Suprapubic skin (tissue), 4 donors: ENCODE results near the gene FAM216B. TPM values are rescaled to one million over a fixed set of nuclear protein-coding genes. Genes with fewer than 3 reads are reported as not detected.

ENCODE experiments used
- DNase-seq, 2 donors: peaks; one replicate each; pipeline ENCODE4 v3.0.0-alpha.2; 2019; ENCODE audit warnings: low spot score in 2 of 2
- H3K27ac ChIP-seq: fragments of 200-600 bp; sonication (generic); one replicate; pipeline ENCODE4 v1.5.1; 2019
- H3K27me3 ChIP-seq: fragments of 200-600 bp; sonication (generic); one replicate; pipeline ENCODE4 v1.5.1; 2019
- H3K36me3 ChIP-seq: fragments of 200-600 bp; sonication (generic); one replicate; pipeline ENCODE4 v1.5.1; 2019
- H3K4me1 ChIP-seq: fragments of 200-600 bp; sonication (generic); one replicate; pipeline ENCODE4 v1.5.1; 2019
- H3K4me3 ChIP-seq: fragments of 200-600 bp; sonication (generic); one replicate; pipeline ENCODE4 v1.5.1; 2019; ENCODE audit warnings: mild to moderate bottlenecking
- H3K9me3 ChIP-seq: fragments of 200-600 bp; sonication (generic); one replicate; pipeline ENCODE4 v1.5.1; 2019
- CTCF ChIP-seq, 2 donors: fragments of 200-600 bp in 1 of 2; fragments of 450-650 bp in 1 of 2; sonication (generic) in 1 of 2; IDR thresholded peaks; one replicate each; pipeline ENCODE4 v1.5.1; 2016 to 2019; ENCODE audit warnings: antibody characterized with exemption in 2 of 2, mild to moderate bottlenecking in 1 of 2, moderate library complexity in 1 of 2
- EP300 ChIP-seq: sonication (generic); formaldehyde crosslinking; IDR thresholded peaks from one replicate; pipeline ENCODE4 v1.6.1; 2017; ENCODE audit warnings: antibody characterized with exemption
- POLR2A ChIP-seq, 2 donors: fragments of 450-650 bp; IDR thresholded peaks; one replicate each; pipeline ENCODE4 v1.6.1; 2017; ENCODE audit warnings: antibody characterized with exemption in 2 of 2, mild to moderate bottlenecking in 2 of 2, moderate library complexity in 2 of 2
- POLR2AphosphoS5 ChIP-seq, 3 donors: sonication (generic); formaldehyde crosslinking; IDR thresholded peaks; one replicate each; pipeline ENCODE4 v1.6.1; 2017; ENCODE audit warnings: antibody characterized with exemption in 3 of 3
- WGBS: methylation state at CpG from one replicate; pipeline ENCODE4 v1.1.5; 2018; 5-methylcytosine and 5-hydroxymethylcytosine counted together
- total RNA-seq, 4 donors: library from RNA; depleted of rRNA; stranded (reverse); fragments of >200 nt; gene quantifications; one replicate each; pipeline ENCODE4 v1.1.0, GENCODE V29; 2016

Gene FAM216B
- total RNA-seq, 4 donors from 2014 or later, result not detected

DNA sequence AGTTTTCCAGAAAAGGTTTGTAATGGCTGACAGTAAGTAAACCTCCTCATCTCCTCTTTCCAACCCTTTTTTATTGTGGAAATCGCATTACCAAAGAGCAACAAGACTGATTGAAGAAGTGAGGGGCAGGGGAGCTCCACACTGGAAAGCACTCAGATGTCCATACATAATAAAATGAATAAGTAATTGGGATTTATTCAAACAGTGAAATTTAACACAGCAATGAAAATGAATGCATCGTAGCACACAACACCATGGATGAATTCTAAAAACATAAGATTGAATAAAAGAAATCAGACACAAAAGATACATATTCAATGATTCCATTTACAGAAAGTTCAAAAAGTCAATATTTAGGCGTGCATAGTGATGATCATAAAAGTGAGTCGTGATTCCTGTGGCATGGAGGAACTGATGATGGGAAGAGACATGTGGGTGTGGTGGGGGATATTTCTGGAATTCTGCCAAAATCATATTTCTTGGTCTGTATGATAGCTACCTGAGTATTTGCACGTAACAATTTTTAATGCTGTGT is 18.8 kb downstream of the FAM216B start:
- no peaks in the 10 kb centered on the region for H3K36me3 ChIP-seq
- H3K27ac ChIP-seq, result no peak overlapping the region
- H3K27me3 ChIP-seq, result peaks cover 6% of the 10 kb centered on the region
- TF ChIP-seq POLR2AphosphoS5 (IDR thresholded peaks at IDR 0.05) (no peak), EP300 (no peak), CTCF (IDR thresholded peaks at IDR 0.05) (no peak), POLR2A (IDR thresholded peaks at IDR 0.05) (no peak)
- no peaks in the 10 kb centered on the region for H3K4me1 ChIP-seq
- DNase-seq, result no peak
- WGBS, result 56% methylated on average over 5 of the region's 5 CpGs
- H3K4me3 ChIP-seq, result no peak overlapping the region
- no peaks in the 10 kb centered on the region for H3K9me3 ChIP-seq

- no peaks in the 10 kb centered on the region for H3K27me3 ChIP-seq
Observed at GRCh38 chr13:42803563-42804204, 22.3 kb downstream of the FAM216B start.

DNA sequence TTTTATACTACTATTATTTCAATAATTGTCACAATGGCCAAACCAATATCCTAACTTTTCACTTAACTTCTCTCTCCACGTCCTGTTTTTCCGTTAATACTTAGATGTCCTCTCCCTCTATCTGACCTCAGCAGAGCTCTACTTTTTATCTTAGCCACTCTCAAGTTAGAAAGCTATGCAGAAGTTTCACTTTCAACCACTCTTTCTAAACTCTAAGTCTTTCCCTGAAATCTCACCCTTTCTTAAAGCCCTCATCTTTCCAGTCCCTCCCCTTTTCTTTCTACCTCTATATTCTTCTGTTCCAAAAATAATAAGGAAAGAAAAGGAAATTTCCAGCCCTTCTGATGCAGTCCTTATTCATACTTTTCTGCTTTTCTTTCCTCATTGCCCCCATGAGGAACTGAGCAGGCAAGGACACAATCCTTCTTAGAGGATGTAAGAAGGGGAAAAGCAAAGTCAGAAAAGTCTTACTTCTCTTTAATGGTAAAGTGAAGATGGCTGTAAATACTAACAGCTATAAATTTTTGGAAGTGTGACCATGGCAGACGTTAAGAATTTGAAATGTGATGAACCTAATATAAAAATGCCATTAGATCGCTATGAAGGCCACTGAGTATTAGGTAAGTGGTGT is 23.0 kb downstream of the FAM216B start:
- H3K27me3 ChIP-seq, result no peaks in the 10 kb centered on the region
- no peaks in the 10 kb centered on the region for H3K9me3 ChIP-seq
- no peak overlapping the region for H3K27ac ChIP-seq
- H3K36me3 ChIP-seq, result no peaks in the 10 kb centered on the region
- TF ChIP-seq POLR2A (IDR thresholded peaks at IDR 0.05) (no peak), POLR2AphosphoS5 (IDR thresholded peaks at IDR 0.05) (no peak), EP300 (no peak)
- WGBS, result 70% methylated on average over 4 of the region's 4 CpGs
- no peaks in the 10 kb centered on the region for H3K4me1 ChIP-seq
- H3K4me3 ChIP-seq, result no peak overlapping the region
- no peak for DNase-seq

More at GRCh38 chr13:42803563-42804204, 22.3 kb downstream of the FAM216B start:
- Histone ChIP-seq H3K4me1 (no peaks in the 10 kb centered on the region), H3K36me3 (no peaks in the 10 kb centered on the region), H3K9me3 (no peaks in the 10 kb centered on the region), H3K4me3 (no peak overlapping the region), H3K27ac (no peak overlapping the region)
- DNase-seq, result no peak
- WGBS, result 74% methylated on average over 2 of the region's 2 CpGs
- no peak for TF ChIP-seq CTCF (IDR thresholded peaks at IDR 0.05)
- no peak for TF ChIP-seq EP300
- no peak for TF ChIP-seq POLR2A (IDR thresholded peaks at IDR 0.05)
- no peak for TF ChIP-seq POLR2AphosphoS5 (IDR thresholded peaks at IDR 0.05)

DNA sequence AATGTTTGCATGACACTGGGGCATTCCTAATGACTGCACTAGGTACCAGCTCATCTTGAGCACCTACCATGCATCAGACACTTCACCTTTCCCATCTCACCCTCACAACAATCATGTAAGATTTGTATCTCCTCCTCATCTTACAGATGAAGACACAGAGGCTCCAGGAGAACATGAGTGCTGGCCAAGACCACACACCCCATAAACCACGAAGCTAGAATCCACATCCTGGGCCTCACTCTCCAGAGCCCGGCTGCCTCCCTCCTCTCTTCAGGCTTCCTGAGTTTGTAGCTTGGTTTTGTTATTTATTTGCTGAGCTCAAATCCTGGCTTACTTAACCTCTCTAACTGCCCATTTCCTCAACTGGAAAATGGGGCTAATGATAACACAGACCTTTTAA is 25.9 kb downstream of the FAM216B start:
- TF ChIP-seq POLR2A (IDR thresholded peaks at IDR 0.05), result no peak
- no peak for TF ChIP-seq EP300
- H3K27me3 ChIP-seq, result no peaks in the 10 kb centered on the region
- no peak overlapping the region for H3K27ac ChIP-seq
- no peaks in the 10 kb centered on the region for H3K4me1 ChIP-seq
- H3K9me3 ChIP-seq, result no peaks in the 10 kb centered on the region
- no peaks in the 10 kb centered on the region for H3K36me3 ChIP-seq
- no peak overlapping the region for H3K4me3 ChIP-seq
- whole genome bisulfite sequencing, result 42% methylated on average over 2 of the region's 2 CpGs
- no peak for DNase-seq

- H3K4me1 ChIP-seq, result no peaks in the 10 kb centered on the region
- WGBS, result 82% methylated on average over 4 of the region's 4 CpGs
- no peak for DNase-seq
- no peaks in the 10 kb centered on the region for H3K27me3 ChIP-seq
- TF ChIP-seq CTCF (IDR thresholded peaks at IDR 0.05), result no peak
- H3K36me3 ChIP-seq, result no peaks in the 10 kb centered on the region
- H3K27ac ChIP-seq, result no peak overlapping the region
- no peaks in the 10 kb centered on the region for H3K9me3 ChIP-seq
- H3K4me3 ChIP-seq, result no peak overlapping the region
Observed at GRCh38 chr13:42807866-42808265, 26.5 kb downstream of the FAM216B start.

- WGBS, result 62% methylated on average over 5 of the region's 5 CpGs
Observed at GRCh38 chr13:42808341-42808940, 27.1 kb downstream of the FAM216B start.

More at GRCh38 chr13:42808341-42808940, 27.1 kb downstream of the FAM216B start:
- Histone ChIP-seq H3K4me3 (no peak overlapping the region), H3K36me3 (no peaks in the 10 kb centered on the region), H3K27me3 (no peaks in the 10 kb centered on the region), H3K4me1 (no peaks in the 10 kb centered on the region), H3K9me3 (no peaks in the 10 kb centered on the region), H3K27ac (no peak overlapping the region)
- no peak for DNase-seq
- no peak for TF ChIP-seq POLR2A (IDR thresholded peaks at IDR 0.05)
- TF ChIP-seq POLR2AphosphoS5 (IDR thresholded peaks at IDR 0.05), result no peak
- no peak for TF ChIP-seq EP300
- no peak for TF ChIP-seq CTCF (IDR thresholded peaks at IDR 0.05)
